NCI-H526 (cell line): ENCODE data around the gene CDC14C.
"Not testable (repeated sequence)": the region's sequence is repeated elsewhere in the genome, so short reads cannot be mapped to it uniquely, and the experiment has no call there.

Experiments used
- DNase-seq, 2 experiments: peaks; one replicate each; lab custom pipeline; 2025; lab: John Stamatoyannopoulos, UW

CDC14C gene

DNA sequence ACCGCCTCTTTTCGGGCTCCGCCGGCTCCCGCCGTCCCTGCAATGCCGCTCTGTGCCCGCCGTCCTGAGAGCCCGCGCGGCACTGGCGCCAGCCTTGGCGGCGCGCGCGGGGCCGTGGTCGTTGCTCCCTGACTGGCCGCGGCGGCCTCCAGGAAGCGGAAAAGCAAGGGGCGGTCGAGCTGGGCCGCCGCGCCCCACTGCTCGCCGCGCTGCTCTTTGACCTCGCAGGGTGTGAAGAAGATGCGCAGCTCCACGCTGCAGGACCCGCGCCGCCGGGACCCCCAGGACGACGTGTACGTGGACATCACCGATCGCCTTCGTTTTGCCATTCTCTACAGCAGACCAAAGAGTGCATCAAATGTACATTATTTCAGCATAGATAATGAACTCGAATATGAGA is at the start of gene CDC14C:
TSS of gene CDC14C (plus strand) at position 115 of the 400 bp plus-strand sequence. CDS start at position 241, 126 bp downstream.
- no peak for DNase-seq

DNA sequence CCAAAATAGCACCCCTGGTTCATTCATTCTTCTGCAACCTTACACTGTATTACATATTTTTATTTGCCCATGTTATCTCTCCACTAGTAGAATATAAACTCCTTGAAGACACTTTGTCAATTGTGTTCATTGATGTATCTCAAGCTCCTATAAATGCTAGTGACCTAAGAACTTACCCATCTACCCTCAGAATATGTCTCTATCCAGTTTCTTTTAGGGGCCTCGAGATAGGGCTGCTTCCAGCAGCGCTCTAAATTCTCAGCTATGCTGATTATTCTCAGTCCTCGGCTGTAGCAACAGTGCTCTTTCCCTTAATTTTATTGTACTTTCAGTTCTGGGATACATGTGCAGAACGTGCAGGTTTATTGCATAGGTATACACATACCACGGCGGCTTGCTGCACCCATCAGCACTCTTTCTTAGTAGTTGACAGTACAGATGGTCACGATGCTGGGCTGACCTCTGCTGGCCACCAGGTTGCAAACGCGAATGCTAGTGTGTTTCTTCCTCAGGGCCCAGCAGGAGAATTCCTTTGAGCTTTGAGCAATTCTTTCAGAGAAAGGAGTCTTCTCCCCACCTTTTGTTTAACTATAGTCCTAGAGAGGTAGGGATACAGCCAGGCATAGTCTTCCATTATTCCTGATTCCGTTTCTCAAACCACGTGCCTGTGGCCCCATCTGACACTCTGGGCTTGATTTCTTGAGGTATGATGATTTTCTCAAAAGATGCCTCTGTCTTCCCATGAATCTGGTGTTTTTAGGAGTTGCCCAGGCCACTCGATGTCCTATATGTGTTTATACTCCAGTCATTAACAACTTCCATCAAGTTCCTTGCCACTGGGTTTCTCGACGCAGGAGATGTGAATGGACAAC is 49.1 kb upstream of the CDC14C start:
- DNase-seq: peak in 1 of 2 experiments; percentile 24

DNA sequence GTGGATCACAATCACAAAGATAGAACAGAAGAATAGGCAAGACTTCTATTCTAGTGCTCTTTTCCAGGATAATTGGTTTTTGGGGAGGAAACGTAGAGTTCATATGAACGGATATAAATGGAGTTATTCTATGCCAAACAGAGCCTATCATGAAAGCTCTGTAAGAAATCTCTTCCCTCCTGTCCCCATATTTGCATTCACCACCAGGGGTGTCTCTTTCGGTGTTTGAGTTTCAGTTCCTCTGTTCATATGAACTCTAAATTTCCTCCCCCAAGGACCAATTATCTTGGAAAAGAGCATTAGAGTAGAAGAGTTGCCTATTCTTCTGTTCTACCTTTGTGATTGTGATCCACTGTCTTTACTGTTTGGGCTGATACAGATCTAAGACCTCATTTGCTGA is 48.3 kb upstream of the CDC14C start:
- DNase-seq: no peak

DNA sequence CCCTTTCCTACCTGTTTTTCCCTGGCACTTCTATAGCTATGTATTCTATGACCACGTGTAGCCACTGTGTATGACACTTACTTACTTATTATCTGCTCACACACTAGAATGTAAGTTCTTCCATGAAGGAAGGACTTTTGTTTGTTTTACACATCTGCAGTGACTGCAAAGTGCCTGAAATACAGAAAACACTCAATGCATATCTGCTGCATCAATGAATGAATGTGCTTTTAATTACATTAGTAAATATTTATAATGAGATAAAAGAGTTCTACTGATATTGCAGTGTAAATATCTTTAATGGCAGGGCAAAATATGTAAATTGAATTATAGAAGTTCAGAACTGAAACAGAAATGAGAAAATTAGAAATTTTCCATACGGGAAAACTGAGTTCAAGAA is 43.5 kb upstream of the CDC14C start:
- DNase-seq: no peak

DNA sequence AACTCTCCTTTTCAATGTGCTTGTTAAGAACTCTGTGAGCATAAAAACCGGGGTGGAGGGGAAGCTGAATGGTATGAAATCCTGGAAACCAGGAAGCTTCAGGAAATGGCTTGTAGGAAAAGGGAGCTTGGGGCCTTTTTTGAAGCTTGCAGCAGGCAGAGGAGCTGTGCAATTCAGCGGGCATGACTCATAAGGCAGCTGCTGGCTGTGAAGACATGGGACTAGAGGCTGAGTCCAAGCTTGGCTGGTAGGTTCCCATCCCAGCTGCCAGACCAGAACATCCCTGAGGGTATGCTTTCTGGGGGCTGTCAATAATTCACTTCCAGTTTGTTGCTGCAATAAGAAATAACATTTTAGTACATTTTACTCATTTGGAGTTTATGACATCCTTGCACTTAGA is 36.8 kb upstream of the CDC14C start:
- DNase-seq: no peak

DNA sequence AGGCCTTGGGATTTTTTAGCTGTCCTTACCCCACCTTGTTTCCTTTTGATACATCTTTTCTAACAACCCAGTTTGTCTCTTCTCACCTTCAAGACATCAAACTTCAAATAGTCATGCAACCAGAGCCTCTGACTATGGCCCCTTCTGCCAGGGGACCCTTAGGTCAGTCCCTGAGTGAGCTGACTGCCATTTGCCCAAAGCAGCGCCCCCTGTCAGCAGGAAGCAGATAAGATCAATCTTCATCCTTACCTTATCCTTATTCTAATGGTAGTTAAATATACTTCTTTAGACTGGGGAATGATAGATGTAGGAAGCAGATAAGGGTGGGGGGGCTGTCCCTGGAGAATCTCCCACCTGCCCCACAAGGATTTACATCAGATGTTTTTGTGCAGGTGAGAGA is 29.8 kb upstream of the CDC14C start:
- DNase-seq: no peak

DNA sequence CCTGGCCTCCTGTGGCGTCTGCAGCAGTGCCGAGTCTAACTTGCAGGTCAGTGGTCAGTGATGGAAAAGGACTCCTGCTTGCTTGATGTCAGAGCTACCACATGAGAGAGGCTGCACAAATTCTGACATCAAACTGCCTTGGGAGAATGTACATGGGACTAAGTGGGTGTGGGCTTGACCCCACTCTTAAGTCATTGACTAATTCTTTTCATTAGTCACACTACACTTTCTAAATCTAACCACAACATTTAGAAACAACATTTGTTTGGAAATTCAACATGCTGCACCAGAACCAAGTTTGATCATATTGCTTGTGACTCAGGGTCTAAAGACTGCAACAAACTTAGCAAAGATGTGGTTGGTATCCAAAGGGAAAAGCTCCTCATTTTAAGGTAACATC is 24.4 kb upstream of the CDC14C start:
- no peak for DNase-seq

DNA sequence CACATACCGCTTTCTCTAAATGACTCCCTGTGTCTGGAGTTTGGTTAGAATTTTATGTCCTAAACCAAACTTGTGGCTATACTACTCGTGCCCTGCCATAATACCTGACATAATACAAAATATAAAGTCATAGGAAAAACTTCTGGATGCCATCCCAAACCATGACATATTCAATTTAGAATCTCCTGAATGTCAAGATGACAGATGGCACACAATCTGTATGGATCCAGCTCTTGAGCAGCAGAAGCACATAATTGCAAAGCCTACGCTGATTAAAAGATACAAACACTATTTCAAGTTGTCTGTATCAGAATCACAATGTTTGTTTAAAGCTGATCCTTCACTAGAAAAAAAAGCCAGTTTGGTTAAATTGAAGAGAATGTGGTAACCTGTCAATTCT is 22.4 kb upstream of the CDC14C start:
- DNase-seq: no peak

DNA sequence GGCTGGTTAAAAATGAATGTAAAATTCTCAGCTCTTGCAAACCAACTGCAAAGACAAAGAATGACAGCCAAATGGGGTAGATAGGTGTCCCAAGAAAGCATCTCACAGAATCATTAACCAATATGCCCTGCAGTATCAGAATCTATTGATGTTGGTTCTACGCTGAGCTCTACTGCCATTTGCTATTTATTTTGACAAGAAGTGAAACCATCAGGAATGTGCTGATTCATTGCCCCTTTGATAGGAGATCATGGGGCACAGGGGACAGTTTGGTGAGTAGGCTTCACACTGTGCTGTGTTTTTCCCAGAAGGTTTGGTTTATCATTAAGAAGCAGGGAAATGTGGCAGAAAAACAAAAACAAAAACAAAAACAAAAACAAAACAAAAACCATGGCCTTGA is 19.4 kb upstream of the CDC14C start:
- DNase-seq: no peak

DNA sequence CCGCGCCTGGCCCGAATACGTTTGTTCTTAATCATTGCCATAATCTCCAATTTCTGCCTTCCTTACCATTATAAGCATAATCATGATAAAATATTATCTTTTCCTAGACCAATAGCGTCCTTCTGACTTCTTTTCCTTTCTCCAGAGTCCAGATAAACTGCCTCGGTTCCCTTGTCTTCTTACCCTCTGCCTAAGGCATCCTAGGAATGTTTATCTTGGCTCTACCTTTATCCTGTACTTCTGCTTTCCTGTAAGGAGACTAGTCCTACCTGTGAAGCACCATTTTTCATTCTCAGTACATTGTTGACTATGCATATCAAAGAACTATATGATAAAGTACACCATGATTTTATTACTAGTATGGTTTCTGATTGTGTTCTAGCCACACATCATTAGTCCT is 18.7 kb upstream of the CDC14C start:
- not testable (repeated sequence) for DNase-seq

DNA sequence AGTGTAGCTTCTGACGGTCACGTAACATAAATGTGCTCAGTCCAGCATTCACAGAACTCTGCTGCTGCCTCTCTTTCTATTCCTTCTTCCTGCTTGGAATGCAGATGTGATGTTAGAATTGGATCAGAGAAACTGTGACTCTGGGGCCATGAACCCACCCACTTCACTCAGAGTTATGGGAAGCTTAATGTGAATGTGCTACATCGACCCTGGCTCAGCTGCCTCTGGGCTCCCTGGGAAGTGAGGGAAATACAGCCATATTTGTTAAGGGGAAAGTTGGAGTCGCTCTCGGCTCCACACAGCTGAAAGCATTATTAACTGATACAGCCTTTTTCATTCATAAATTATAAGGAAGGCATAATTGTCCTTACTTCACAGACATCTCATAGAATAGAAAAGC is 14.5 kb upstream of the CDC14C start:
- not testable (repeated sequence) for DNase-seq

DNA sequence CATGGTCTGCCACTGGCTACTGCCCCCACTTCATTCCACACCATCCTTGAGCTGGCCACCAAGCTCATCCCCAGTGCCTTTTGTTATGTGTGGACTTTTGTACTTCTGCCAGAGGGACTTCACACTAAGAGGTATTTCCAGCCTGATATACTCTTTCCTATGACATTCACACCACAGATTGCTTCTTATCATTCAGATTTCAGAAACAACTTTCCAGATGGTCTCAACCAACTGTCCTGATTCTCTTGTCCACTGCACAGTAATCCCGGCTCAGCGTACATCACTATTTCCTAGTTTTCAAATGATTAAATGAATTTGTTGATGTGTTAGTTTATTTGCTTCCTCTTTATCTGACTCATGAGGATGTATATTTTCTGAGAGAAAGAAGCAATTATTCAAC is 7.1 kb downstream of the CDC14C start:
- no peak for DNase-seq

DNA sequence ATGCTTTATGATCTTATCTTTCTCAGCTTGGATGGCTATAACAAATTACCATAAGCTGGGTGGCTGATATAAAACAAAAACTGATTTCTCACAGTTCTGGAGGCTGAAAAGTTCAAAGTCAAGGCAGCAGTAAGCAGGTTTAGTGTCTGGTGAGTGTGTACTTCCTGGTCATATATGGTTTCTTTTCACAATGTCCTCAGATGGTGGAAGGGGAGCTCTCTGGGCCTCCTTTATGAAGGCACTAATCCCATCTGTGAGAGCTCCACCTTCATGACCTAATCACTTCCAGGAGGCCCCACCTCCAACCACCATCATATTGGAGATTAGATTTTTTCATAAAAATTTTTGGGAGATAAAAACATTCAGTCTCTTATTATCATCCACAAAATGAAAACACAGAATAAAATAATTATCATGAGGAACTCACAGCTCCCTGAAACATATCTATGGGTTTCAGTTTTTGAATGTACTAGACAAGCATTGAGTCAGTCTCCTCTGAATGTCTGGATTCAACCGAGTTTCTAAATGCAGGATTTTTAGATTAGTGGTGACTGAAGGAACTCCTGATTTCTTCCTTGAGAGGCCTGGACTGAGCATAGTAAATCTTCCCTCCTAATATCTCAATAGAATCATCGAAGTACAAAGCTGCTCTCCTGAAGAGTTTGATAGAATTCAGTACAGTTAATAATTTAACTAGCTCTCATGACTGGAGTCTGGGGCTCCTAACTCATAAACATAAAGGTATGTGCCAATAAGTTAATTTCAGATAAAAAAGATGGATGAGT is 8.0 kb downstream of the CDC14C start:
- DNase-seq: no peak

DNA sequence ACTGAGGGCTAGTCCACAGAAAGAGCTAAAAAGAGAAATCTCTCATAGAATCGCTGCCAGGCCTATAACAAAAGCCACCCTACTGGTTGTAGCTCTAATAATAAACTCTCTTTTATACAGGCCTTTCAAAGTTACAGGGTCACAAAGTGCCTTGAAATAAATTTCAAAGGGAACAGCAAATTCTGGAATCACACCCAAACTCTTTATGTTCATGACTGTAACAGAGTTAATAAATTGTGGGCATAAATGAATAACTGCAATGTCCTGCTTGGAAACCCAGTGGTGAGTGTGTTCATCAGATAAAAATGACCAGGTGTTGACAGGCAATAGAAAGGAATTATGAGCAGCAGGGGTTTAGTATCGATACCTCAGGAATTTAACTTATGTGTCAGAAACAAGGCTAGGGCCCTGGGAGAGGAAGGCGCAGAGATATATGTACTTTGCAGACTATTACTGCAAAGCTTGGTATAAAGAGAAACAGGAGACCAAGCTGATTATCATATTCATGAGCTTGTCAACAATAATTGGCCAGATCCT is 9.3 kb downstream of the CDC14C start:
- no peak for DNase-seq

DNA sequence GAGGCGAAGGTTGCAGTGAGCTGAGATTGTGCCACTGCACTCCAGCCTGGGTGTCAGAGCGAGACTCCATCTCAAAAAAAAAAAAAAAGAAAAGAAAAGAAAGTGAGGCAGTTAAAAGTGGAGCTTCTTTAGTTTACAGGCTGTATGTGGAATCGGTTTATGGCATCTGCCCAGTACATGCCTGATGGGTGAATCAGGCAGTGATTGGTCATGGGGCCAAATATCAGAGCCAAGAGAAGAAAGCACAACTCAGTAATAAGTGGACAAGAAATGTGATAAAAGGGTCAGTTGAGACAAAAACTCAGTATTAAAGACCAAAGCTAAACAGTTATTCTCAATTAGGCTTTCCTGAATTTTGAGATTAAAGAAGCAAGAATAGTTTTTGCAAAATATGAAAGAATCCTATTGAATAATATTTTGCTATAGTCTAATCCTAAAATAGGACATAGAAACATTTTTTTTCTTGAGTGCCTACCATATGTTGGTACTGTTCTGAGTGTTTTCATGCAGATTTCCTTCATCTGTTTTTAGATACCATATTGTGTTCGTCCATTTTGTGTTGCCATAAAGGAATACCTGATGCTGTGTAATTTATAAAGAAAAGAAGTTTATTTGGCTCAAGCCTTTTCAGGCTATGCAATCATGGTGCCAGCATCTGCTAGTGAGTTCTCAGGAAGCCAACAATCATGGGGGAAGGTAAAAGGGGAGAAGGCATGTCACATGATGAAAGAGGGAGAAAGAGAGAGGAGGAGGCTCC is 14.4 kb downstream of the CDC14C start:
- DNase-seq: no peak

DNA sequence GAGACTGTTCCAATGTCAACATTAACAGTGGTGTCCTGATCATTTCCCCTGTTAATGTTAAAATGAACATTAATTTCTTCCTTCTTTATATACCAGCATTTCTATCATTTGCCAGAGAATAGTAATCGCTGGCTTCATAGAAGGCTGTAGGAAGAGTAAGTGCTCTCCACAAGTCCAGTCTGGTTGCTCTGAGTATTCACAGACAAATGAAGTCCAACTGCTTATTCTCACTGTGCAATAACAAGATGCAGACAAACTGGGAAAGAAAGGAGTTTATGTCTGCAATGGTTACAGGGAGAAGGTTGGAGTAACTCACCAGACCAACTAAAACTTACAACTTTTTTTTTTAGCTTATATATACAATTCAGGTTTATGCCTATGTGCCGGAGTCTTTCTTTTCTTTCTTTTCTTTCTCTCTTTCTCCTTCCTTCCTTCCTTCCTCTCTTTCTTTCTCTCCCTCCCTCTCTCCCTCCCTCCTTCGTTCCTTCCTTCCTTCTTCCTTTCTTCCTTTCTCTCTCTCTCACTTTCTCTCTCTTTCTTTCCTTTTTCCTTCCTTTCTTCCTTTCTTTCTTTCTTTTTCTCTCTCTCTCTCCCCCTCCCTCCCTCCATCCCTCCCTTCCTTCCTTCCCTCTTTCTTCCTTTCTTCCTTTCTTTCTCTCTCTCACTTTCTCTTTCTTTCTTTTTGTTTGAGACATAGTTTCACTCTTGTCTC is 19.1 kb downstream of the CDC14C start:
- no peak for DNase-seq

DNA sequence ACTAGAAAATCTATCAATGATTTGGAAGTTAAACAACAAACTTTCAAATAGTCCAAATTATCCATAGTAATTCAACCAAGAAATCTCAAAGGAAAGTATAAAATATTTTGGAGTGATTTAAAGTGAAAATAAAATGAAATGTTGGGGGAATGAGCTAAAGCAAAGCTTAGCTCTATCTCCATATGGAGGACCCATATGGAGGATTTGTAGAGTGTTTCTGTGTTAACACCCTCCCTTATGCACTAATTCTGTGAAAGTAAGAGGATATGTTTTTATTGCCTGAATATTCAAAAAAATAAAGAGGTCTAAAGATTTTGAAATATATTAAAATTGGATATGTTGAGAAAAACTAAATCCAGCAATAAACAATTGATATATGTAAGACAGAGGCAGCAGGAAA is 31.6 kb downstream of the CDC14C start:
- DNase-seq: no peak

DNA sequence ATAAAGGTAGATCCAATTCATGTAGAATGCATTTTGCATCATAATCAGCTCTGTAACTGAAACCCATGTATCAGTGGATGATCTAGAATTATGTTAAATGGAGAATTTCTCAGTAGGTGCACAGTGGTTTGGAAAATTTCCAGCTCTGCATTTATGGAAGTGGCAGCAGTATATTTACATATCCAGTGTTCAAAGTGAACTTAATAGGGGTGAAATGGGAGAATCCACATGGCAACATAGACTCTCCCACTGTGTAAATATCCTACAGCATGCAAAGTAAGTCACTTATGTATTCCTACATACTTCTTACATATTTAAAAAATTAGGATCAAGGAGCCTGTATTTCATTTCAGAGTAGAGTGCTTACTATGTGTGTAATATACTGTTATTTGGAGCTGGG is 35.3 kb downstream of the CDC14C start:
- DNase-seq: no peak

DNA sequence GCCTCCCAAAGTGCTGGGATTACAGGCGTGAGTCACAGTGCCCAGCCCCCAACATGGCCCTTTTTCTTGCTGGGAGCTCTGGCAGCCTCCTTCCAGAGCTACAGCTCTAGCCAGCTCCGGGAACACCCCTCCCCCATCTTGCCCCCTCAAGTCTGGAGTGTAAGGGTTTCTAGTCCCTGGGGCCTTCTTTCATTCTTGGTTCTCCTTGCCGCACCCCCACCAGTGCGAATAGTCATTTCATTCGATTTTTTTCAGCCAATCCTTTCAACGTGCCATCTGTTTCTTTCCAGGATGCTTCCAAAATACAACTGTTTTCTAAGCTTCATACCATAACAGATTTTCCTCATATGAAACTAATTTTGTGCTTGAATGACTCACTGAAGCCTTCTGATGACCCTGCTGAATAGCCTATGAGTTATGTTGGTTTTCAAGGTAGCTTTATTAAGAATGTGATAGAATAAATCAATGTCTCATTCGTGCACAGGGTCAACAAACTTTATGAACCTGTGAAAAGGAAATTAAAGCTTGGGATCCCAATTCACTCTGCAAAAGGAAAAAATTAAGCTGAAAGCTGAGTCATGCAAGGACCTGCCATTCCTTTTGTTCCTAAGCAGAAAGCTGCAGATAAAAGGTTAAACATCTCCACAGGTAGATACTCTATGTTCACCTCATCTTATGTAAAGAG is 38.6 kb downstream of the CDC14C start:
- DNase-seq: no peak

DNA sequence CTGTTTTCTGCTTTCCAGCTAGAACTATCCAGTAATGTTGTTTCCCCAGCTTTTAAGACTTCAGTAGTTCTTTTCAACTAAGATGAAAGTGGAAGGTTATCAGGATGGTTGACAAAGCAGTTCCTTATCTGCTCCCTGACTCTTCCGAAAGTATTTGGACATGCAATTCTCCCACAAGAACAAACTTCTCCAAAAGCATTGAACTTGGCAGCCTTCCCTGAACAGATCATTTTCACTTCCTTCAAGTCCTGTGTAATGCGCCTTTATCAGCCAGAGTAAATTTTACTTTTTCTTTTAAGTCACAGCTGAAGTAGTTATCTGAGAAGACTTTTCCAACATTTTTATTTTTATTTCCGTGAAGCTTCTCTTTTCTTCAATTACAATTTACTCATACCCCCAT is 39.7 kb downstream of the CDC14C start:
- no peak for DNase-seq

DNA sequence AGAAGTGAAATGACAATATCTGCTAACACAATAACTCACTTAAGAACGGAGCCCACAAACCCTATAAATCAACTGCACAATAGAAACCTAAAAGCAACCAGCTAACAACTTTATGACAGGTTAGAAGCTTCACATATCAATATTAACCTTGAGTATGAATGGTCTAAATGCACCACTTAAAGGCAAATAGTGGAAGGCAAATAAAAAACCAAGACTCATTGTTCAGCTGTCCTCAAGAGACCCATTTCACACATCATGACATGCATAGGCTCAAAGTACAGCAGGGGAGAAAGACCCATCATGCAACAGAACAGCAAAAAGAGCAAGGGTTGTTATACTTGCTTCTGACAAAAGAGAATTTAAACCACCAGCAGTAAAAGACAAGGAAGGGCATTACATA is 46.8 kb downstream of the CDC14C start:
- DNase-seq: no peak
